Measurements from ENCODE around the gene RMND5A.

RMND5A gene

DNA sequence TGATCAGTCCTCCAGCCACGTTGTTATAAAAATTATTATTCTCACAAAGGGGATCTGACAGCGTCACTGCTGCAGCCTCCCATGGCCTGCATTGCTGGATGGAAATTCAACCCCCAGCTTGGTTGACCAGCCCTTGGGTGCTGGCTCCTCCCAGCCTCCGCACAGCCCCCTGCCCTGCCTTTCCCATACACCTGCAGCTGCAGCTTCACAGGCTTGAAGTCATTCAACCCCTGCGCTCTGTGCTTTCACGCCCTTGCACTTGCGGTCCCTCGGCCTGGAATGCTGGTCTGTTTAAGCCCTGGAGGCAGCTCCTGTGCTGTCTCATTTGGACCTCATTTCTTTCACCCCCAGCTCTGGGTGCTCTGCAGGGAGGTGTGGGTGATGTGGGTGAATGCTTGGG, 71.5 kb downstream of the RMND5A start:
- DNase-seq (ENCODE audit: low spot score): no peak

DNA sequence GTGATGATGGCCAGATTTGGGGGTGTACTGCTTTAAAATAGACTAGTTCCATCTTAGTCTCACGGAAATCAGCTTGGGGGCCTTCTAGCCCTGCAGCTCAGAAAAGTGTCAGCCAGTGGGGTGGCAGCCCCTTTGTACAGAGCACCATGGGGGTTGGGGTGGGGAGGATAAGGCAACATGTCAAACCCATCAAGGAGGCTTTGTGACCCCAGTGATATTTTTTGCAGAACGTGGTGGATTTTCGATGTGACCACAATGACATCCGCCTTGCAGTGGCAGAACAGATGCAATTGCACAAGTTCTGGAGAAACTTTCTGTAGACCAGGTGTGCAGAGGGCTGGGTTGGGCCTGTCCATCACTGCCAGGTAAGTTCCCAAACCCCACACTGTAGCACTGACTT, 73.7 kb downstream of the RMND5A start:
- DNase-seq (ENCODE audit: low spot score): no peak

DNA sequence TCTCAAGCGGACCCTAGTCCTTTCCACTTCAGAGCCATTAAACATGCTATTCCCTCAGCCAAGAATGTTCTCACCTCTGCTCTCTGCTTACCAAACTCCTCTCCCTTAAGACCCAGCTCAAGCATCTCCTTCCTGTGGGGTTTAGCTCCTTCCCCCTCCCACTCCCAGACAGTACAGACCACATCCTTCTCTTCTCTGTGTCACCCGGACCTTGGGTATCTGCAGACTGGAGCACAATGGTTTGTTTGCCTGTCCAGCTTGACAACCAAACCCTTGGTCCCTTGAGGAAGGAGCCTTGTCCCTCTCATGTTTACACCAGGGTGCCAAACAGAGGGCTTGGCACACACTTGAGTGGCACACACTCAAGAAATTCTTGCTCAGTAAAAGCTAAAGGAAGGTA, 74.8 kb downstream of the RMND5A start:
- DNase-seq (ENCODE audit: low spot score): no peak

DNA sequence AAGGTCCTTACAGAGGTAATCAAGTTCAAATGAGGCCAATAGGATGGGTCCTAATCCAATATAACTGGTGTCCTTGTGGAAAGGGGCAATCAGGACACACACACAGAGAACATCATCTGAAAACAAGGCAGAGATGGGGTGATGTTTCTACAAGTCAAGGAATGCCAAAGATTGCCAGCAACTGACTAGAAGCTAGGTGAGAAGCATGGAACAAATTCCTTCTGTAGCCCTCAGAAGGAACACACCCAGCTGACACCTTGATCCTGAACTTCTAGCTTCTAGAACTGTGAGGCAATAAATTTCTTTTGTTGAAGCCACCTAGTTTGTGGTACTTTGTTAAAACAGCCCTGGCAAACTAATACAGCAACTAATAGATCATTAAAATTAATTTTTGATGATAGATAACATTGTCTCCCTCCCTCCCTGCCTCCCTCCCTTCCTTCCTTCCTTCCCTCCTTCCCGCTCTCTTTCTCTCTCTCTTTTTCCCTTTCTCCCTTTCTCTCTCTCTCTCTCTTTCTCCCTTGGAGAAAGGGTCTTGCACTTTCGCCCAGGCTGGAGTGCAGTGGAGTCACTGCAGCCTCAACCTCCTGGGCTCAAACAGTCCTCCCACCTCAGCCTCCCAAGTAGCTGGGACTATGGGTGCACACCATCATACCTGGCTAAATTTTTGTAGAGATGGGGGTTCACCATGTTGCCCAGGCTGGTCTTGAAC, 80.9 kb downstream of the RMND5A start:
- no peak for DNase-seq (ENCODE audit: low spot score)

DNA sequence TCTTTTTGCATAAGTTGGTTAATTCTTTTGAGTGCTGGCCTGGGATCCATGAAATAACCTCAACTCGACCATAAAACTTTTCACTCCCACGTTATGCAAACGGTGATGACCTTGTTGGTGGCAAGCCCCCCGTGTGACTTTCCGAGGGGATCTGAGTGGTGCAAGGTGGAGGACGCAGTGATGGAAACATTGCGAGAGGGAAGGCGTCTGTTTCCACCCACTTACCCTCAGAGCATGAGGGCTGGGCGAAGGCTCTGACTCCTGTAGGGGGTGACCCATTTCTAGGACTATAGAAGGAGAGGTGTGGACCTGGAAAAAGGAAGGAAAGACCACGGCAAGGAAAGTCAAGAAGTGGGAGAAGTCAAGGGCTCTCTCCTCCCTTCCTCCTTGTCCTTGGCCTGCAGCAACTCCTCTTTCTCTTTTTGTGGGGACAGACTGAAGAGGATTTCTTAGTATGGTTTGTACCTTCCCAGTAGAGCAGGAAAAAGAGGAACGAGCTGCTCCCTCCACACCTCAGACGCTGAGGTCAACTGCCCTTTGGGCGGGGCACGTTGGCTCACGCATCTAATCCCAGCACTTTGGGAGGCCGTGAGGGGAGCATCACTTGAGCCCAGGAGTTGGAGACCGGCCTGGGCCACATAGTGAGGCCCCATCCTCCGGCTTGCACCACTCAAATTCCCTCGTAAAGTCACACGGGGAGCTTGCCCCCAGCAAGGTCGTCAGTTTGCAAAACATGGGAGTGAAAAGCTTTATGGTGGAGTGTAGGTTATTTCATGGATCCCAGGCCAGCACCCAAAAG, 86.2 kb downstream of the RMND5A start:
- DNase-seq (ENCODE audit: low spot score): no peak

DNA sequence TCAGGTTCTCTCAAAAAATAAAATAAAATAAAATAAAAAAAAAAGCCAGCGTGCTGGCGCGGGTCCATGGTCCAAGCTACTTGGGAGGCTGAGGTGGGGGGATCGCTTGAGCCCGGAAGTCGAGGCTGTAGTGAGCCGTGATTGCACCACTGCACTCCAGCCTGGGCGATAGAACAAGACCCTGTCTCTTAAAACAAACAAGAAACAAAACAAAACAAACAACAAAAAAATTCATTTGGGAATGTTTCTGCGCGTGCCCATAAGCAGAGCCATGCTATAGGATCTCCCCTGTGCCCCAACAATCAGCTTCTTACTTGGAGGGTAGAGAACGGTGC, 87.0 kb downstream of the RMND5A start:
- no peak for DNase-seq (ENCODE audit: low spot score)

DNA sequence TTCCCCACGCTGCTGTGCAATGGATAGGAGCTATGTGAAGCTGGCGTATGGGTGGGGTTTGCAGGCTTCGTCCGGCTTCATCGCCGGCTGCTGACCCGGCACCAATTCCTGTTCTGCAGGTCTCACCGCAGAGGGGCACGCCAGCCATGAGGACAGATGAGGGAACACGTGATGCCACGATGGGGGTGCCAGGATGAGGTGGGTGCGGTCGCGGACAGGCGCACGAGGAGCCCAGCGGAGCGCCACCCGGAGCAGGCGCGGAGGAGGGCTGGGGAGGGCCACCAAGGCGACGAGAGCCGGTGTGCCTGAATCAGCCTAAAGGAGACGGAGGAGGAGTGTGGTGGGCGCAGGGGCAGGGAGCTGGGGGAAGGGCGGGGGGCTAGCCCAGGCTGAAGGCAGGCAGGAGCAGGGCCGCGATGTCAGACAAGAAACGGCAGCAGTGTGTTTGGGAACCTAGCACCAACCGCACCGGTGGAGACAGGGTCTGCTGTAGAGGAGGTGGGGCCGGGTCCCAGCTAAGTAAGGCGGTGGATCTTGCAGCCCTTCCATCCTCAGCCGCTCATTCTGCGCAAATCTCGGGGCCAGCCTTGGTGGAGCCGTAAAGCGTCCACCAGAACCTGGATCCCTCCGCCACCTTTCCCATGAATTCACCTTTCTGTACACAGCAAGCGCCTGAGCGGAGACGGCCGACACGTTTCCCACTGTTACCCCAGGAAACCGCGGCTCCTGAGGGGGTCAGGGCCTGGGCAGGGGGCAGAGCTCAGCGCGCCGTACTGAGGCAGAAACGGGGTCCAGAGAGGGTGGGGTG, 87.6 kb downstream of the RMND5A start:
- no peak for DNase-seq (ENCODE audit: low spot score)

DNA sequence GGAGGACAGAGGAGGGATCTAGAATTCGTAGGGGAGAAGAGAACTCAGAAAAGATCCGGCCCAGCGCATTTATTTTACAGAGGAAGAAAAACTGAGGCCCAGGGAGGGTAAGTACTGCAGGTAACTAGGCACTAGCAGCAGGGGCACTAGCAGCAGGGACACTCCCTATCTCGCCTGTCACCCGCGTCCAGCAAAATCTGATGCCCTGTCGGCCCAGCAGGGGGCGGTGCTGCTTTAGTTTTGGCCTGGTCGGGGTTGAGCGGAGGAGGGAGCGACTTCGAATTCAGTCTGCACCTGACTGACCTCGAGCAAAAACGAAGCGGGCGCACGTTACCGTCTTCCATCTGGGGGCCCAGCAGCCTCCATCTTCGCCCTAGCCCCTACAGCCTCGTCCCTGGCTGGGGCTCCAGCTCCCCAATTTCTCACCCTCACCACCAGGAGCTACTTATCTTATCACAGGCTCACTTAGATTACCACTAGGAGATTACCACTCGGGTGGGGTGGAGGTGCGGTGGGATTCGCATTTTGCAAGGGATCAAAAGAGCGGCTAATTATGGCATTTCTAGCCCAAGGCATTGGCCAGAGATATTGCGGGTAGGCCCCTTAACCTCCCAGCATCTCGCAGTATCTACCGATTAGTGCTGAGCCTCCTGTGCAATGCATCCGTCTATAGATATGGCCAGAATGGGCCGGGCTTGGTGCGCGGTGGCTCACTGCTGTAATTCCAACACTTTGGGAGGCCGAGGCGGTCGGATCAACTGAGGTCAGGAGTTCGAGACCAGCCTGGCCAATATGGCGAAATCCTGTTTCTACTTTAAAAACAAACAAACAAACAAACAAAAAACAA, 88.4 kb downstream of the RMND5A start:
- DNase-seq (ENCODE audit: low spot score): peak; percentile 87

DNA sequence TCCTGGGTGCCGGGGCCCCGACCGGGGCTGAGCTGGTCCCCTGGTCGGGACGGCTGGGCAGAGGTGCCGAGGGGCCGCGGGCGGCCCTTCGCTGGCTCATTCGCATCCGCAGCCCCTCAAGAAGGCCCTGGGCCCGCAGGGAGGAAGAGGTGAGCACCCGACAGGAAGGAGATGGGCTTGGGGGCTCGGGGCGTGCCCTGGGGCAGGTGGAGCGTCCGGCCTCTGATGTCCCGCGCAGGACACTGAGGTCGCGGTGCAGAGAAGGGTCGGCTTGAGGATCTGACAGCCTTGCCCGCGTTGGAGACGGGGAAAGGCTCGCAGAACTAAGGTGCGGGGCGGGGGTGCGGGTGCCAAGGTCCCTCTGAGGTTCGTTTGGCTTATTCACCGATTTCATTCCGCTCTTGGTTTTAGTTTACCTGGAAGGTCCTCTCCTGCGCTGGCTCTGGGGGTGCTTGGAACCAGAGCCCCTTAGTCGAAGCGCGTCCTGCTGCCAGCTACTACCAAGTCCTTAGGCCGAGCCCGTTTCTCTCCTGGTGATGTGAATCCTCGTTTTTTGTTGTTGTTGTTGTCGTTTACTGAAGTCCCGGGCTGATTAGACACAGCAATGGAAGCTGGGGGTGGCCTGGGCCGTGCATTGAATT, 89.5 kb downstream of the RMND5A start:
- no peak for DNase-seq (ENCODE audit: low spot score)

DNA sequence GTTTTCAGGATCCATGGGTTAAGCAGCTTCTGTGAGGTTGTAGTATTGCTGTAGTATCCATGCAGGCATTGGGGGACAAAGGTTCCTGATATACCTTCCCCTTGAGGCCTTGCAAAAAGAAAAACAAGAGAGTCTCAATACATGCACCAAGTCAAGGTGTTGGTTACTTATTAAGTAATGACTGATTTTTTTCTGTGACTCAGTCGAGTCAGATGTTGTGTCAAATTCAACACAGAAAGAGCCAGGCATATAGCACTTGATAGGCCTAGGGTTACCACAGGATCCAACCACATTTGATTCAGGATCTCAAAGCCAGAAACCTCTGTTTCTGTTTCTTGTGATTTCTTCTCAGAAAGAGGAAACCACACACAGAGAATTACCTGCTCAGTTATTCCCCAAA, 95.5 kb downstream of the RMND5A start:
- no peak for DNase-seq (ENCODE audit: low spot score)

DNA sequence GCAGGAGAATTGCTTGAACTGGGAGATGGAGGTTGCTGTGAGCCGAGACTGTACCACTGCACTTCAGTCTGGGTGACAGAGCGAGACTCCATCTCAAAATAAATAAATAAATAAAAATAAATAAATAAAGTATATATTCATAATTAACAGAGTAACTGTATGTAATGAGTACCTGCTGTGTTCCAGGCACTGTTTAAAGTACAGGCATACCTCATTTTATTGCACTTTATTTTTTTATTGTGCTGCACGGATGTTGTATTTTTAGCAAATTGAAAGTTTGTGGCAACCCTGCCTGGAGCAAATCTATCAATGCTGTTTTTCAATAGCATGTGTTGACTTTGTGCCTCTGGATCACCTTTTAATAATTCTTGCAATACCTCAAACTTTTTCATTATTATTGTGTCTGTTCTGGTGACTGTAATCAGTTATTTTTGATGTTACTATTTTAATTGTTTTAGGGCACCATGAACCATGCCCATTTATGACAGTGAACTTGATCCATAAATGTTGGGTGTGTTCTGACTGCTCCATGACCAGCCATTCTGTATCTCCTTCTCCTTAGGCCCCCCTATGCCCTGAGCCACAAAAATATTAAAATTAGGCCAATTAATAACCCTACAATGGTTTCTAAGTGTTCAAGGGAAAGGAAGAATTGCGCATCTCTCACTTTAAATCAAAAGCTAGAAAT, 98.2 kb downstream of the RMND5A start:
- no peak for DNase-seq (ENCODE audit: low spot score)

DNA sequence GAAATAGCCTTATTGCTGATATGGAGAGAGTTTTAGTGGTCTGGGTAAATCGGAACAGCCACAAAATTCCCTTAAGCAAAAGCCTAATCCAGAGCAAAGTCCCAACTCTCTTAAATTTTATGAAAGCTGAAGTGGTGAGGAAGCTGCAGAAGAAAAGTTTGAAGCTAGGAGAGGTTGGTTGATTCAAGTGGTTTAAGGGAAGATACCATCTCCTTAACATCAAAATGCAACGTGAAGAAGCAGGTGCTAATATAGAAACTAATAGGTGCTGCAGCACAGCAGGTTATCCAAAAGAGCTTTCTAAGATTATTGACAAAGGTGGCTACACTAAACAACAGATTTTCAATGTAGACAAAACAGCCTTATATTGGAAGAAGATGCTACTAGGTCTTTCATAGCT, 98.9 kb downstream of the RMND5A start:
- DNase-seq (ENCODE audit: low spot score): no peak

DNA sequence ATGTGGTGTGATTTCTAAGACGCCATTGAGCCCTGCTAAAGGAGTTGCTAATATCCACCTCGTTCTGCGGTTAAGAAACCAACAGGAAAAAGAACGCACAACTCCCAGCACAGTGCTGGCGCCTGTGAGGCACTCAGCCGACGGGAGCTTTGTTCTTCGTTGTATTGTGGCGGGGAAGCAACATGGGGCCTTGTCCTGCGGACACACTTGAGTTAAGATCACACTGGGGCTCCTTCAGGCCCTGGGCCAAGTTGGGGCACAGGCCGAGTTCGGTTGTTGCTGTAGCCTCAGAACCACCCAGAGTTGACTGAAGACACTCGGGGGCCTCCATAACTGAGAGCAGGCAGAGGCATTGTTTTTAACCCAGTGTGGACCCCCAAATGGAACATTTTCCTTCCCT, 101.2 kb downstream of the RMND5A start:
- DNase-seq (ENCODE audit: low spot score): no peak

DNA sequence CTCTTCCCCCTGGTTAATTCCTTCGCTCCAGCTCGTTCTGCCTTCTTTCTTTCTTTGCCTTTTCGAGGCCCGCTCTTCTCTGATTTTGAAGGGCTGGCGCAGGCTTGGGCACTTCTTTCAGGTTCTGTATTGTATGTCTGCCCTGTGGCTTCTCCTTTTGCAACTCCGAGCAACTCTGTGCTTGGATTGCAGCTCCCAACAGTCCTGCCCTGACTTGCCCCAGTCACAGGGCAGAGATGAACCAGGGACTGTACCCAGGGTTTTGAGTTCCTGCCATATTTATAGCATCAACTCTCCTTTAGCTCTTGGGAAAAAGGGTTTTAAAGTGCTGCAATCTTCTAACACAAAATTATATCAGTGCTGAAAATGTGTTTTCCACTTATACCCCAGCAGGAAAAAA, 101.8 kb downstream of the RMND5A start:
- DNase-seq (ENCODE audit: low spot score): no peak

DNA sequence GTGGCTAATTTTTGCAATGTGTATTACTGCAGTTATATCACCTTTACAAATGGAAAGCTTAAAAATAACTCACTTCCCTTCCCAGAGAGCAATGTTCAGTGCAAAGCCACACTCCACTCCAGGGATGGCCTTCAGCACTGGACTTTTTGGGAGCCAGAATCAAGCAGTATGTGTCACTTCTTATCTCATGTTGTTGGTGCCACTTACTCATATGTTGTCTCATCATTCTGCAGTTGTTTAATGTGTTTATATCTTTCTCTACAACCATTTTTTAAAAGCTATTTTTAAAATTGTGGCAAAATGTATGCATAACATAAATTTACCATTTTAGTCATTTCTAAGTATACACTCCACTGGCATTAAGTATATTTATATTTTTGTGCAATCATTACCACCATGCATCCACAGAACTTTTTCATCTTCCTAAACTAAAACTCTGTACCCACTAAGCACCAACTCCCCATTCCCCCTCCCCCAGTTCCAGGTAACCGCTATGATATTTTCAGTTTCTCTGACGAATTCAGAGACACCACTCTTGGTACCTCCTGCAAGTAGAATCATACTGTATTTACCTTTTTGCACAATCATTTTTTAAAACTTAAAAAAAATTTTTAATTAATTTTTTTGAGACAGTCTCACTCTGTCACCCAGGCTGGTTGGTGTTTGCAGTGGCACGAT, 102.7 kb downstream of the RMND5A start:
- DNase-seq (ENCODE audit: low spot score): no peak

DNA sequence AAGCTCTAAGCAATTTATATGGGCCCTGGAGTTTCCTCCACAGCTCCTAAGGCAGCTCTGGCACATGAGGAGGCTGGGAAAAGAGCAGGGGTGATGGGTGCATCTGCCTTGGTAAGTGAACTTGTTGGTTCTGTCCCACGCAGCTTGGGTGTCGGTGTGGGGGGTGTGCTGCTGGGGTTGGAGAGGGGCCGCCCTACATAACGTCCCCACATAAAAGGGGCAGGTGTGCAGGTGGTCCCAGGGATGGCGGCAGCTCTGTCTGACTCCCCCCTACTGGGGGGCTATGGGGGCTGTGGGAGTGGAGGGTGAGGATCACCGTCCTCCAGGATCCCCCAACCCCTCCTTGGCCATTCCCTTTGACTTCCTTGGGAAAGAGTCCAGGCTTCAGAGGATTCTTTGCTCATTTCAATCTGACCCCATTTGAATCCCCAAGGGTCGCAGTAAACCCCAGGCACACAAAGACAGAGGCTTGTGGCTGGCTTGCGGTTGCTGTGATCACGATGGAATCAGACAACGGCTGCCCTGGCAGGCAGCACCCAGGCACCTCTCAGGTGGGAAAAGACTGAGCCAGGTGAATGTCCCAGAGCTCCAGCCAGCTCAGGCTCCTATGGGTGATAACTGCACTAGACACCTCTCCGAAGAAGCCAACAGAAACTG, 105.1 kb downstream of the RMND5A start:
- no peak for DNase-seq (ENCODE audit: low spot score)

DNA sequence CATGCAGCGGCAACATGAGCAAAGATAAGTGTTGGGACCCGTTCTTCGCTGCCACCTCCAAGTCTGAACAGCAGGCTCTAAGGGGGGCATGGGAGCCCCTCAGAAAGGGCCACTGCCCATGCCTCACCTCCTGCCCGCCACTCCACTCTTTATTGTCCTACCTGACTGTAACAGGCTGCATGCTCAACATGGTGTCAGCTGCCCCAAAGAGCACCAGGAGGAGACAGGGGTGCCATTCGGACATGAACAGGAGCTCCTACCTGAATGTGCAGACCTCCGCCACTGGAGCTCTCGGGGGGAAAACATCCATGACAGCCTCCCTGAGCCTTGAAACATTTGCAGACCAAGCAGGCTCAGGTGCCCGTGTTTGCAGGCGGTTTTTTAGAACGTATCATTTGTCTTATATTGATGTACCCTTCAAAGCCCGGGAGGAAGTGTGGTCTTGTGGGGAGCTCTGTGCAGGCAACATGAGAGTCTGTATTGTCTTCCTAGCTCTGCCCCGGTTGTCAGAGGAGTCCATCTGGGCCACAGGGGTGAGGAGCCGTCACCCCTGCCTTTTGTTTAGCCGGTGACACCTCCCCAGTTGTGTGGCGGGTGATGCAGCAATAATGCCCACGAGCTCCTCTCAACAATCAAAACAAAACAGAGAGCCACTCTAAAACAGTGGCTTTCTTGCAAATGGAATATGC, 105.7 kb downstream of the RMND5A start:
- DNase-seq (ENCODE audit: low spot score): no peak

DNA sequence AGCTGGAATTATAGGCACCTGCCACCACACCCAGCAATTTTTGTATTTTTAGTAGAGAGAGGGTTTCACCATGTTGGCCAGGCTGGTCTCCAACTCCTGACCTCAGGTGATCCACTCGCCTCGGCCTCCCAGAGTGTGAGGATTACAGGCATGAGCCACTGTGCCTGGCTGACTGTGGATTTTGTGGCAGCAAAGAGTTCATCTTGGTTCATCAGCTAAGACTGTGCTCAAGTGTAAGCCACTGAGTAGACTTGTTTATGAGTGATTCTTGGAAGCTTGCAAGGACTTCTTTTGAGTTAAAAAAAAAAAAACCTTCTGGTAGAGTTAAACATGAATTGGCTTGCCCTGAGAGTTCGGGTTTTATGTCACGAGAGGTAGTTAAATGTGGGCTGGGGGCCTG, 106.9 kb downstream of the RMND5A start:
- DNase-seq (ENCODE audit: low spot score): no peak

Data from hematopoietic multipotent progenitor cell treated with erythropoietin and hydrocortisone succinate and interleukin-3 and kit ligand, for 15 days (in vitro differentiated cells).